Activated T-helper 9 cell treated with anti-CD3 and anti-CD28 coated beads, Interleukin-2, amount 50 U/mL, for 16 hours (primary cell): ENCODE results near the gene ATP6V0A1.
"Not testable (repeated sequence)": the region's sequence is repeated elsewhere in the genome, so short reads cannot be mapped to it uniquely, and the experiment has no call there.

Experiments
- DNase-seq: peaks from one replicate; pipeline ENCODE4 v3.0.0-alpha.2; 2020; ENCODE audit warnings: low read depth

The ATP6V0A1 gene

DNA sequence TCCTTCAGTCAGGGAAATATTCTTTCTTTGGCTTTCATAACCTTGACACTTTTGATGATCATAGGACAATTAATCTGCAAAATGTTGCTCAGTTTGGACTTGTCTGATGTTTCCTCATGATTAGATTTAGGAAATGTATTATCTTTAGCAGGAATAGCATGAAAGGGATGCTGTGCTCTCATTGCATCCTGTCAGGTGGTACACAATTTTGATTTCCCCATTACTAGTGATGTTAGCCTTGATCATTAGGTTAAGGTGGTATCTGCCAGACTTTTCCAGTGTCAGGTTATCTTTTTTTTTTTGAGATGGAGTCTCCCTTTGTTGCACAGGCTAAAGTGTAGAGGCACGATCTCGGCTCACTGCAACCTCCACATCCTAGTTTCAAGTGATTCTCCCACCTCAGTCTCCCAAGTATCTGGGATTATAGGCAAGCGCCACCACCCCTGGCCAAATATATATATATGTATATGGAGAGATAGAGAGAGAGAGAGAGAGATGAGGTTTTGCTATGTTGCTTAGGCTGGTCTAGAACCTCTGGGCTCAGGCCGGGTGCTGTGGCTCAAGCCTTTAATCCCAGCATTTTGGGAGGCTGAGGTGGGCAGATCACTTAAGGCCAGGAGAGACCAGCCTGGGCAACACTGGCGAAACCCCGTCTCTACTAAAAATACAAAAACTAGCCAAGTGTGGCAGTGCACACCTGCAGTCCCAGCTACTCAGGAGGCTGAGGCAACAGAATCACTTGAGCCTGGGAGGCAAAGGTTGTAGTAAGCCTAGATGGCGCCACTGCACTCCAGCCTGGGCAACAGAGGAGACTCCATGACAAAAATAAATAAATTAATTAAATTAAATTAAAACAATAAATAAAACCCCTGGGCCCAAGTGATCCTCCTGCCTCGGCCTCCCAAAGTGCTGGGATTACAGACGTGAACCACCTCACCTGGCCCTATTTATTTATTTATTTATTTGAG is 19.8 kb upstream of the ATP6V0A1 start:
- DNase-seq = no peak

DNA sequence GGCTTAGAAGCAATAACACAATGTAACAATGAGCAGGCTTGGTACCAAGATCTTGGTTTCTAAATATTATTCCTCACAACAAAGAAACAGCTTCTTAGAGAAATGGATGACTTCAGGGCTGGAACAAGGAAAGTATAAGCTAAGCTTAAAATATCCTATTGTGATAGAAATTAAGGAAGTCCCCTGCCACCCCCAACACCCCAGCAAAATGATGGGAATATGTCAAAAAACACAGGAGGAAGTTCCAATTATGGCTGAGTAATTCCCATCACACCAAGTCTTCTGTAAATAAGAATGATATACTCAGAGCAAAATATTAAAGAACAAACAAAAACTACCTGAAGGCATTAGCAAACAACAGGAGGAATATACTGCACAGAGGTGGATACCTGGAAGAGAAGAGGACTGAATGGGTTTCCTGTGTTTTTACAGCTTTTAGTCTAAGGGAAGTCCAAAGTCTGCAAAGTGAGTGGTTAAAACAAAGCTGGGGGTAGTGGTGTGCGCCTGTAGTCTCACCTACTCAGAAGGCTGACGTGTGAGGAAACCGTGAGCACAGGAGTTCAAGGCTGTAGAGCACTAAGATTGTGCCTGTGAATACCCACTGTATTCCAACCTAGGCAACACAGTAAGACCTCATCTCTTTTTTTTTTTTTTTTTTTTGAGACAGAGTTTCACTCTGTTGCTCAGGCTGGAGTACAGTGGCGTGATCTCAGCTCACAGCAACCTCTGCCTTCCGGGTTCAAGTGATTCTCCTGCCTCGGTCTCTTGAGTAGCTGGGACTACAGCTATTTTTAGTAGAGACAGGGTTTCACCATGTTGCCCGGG is 17.1 kb upstream of the ATP6V0A1 start:
- no peak for DNase-seq

DNA sequence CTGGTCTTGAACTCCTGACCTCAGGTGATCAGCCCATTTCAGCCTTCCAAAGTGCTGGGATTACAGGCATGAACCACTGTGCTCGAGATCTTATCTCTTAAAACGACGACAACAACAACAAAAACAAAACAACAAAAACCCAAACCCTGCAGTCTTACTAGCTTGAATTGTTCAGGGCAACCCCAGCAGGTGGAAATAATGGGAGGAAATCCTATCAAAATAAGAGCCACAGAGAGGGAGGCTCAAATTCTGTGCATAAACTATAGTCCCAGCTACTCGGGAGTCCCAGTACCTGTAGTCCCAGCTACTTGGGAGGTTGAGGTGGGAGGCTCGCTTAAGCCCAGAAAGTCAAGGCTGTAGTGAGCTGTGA is 16.5 kb upstream of the ATP6V0A1 start:
- no peak for DNase-seq

DNA sequence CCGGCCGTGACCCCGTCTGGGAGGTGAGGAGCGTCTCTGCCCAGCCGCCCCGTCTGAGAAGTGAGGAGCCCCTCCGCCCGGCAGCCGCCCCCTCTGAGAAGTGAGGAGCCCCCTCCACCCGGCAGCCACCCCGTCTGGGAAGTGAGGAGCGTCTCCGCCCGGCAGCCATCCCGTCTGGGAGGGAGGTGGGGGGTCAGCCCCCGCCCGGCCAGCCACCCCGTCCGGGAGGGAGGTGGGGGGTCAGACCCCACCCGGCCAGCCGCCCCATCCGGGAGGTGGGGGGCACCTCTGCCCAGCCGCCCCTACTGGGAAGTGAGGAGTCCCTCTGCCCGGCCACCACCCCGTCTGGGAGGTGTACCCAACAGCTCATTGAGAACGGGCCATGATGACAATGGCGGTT is 9.5 kb upstream of the ATP6V0A1 start:
- not testable (repeated sequence) for DNase-seq

DNA sequence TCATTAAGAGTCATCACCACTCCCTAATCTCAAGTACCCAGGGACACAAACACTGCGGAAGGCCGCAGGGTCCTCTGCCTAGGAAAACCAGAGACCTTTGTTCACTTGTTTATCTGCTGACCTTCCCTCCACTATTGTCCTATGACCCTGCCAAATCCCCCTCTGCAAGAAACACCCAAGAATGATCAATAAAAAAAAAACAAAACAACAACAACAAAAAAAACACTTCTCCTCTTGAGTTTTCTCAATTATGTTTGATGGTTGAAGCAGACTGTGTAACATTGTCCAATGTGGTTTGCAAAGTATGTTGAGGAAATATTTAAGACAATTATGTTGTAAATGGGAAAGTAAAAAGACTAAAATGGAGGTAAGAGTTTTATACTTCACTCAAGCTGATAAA is 8.8 kb upstream of the ATP6V0A1 start:
- DNase-seq = not testable (repeated sequence)

DNA sequence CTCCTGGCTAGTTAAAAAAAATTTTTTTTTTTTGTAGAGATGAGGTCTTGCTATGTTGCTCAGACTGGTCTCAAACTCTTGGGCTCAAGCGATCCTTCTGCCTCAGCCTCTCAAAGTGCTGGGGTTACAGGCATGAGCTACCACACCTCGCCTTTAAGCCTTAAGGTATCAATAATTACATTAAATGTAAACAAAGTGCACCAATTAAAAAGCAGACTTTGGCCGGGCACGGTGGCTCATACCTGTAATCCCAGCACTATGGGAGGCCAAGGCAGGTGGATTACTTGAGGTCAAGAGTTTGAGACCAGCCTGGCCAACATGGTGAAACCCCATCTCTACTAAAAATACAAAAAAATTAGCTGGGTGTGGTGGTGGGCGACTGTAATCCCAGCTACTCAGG is 7.4 kb upstream of the ATP6V0A1 start:
- not testable (repeated sequence) for DNase-seq

DNA sequence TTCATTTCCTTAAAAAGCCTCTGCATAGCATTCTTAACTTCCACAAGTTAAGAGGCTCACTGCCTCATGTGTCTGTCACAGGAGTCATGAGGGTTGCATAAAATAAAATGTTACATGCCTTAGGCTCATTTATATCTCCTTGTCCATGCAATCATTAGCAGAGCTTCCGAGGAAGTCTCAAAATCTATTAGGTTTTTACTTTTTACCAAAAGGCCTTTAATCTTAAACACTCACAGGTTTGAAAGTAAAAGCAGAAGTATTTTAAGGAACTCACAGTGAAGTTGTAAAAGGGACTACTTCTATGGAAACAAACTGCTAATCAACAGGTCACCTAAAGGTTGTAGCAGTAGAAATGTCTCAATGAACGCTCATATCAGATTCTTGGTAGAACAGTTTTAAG is 5.2 kb upstream of the ATP6V0A1 start:
- no peak for DNase-seq

DNA sequence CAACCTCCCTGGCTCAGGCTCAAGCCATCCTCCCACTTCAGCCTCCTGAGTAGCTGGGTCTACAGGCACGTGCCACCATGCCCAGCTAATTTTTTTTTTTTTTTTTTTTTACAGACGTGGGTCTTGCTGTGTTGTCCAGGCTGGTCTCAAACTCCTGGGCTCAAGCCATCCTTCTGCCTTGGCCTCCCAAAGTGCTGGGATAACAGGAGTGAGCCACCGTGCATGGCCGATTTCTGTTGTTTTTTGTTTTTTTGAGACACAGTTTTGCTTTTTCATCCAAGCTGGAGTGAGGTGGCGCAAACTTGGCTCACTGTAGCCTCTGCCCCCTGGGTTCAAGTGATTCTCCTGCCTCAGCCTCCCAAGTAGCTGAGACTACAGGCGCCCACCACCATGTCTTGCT is 3.7 kb upstream of the ATP6V0A1 start:
- not testable (repeated sequence) for DNase-seq

DNA sequence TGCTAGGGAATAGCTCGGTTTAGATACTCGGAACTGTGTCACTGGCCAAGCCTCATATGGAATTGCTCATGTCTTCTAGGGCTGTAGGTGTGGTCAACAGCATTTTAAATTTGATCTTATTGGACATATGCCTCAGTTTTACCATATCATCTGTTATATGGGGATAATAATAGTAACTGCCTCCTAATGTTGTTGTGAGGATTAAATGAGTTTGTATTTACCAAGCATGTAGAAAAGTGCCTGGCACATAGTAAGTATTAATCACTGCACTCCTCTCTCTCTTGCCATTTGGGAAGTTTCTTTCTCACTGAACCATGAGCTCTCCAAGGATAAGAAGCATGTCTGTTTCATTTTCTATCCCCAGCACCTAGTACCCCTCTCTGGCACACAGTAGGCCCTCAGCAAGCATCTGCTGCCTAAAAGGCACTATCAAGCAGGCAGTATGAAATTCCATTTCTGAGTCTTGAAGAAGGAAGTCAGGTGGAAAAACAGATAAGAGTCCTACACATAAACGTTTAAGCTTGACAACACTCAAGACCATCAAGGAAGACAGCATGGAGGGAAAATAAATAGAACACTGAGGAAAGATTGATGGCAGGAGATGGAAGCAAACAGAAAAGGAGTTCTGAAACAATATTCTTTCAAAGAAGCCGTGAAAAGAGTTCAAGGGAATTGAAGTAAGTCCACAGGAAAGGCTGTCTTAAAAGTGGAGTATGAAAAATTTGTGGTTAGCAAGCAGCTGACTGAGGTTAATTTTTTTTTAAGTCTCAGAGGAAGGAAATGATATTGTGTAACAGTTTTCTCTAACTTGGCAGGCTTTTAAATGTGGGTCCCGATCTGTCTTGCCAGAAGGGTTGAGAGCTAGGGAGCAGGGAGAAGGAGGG is 2.2 kb upstream of the ATP6V0A1 start:
- no peak for DNase-seq

DNA sequence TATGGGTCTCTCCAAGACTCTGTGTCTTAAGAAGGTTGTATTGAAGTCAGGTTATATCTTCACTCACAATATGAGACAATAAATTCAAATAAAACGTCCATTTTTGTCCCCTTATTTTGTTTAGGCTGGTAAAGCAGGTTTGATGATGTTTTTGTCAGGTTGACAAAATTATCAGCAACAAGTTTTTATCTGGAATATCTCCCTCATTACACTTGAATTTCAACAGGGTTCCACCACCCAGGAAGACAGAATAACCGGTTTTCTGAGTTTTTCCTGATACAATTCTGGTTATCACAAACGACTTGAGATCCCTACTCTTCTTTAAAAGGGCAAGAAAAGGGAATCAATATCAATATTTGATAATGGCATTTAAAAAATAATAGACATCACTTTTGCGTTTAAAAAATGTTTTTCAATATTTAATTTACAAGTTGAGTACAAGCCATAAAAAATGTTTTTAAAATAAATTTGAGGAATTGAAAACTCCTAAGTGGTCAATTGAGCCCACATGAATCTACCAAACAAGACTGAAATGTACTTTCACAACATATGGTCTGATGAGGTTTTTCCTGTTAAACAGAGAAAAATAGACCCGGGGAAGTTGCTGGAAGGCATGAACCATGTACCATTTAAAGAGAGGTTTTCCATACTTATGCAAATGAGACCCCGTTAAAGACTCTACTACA is 1.4 kb upstream of the ATP6V0A1 start:
- DNase-seq = no peak

DNA sequence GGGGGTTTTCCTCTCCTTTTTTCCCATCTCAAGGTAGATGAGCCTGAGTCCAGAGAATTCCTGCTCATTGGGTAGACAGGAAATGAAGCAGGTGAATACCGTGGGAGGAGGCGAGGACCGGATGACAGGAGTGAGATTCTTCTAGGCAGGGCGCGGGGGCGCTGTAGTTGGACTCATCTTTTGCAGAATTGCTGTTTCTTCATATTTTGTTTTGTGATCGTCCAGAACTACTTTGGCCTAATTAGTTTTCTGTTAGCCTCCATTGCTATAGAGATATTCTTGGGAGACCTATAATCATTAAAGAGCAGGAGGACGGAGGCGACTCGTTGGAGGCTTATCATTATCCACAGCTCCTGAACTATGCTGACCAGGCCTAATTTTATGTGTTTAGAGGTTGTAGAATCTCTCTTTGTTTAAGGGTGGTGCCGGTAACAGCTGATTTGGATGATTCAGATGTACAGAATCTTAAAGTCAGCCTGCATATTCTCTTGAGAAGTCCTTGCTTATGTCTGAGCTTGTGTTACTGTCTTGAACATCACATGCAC is 650 bp downstream of the ATP6V0A1 start:
- DNase-seq = no peak

DNA sequence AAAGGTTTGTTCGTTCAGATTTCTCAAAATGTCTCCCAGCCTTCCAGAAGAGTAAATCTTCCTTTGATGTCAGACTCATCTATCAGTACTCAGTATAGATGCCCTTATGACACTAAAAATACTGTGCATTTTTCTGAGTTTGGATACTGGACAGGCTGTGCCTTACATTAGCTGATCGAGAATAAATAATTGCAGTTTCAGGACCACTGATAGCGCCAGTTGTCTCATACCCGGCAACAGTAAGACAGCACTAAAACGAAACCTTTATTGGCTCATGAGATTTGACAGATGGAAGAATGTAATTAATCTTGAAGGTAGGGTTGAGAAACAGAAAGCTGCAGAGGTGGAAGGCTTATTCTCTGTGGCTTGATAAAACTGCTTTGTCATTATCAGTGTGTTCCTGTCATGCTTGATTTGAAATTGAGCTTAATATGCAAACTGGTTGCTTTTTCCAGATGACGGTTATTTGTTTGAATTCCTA is 1.2 kb downstream of the ATP6V0A1 start:
- no peak for DNase-seq

DNA sequence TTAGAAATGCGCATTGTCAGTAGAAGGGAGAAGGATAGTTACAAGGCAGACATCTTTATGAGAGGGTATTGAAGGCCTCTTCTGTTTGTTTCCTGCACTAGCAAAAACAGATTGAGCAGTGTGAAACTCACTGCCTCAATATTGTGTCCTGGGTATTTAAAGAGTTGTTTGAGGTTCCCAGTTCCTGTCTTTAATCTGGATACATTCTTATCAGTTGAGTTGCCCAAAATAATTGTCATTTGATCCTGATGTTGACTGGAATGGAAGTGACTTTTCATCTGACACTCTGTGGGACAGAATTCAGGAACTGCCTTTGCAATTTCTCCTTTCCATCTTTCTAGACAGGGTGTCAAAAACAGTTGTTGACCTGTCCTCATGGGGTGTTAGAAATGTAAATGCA is 1.7 kb downstream of the ATP6V0A1 start:
- DNase-seq = no peak

DNA sequence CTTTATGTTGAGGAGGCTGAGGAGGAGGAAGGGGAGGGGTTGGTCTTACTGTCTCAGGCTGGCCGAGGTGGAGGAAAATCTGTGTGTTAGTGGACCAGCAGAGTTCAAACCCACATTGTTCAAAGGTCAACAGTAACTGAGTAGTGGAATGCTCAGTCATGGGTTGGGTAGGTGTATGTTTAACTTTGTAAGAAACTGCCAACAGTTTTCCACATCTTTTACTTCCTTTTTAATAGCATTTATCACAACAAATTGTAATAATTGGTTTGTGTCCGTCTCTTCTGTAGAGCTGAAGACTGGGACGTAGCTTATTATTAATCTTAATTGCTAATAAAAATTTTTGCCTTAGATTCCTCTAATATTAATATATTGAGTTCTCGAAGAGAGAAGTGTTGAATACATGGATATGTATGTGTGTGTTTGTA is 5.3 kb downstream of the ATP6V0A1 start:
- DNase-seq = no peak

DNA sequence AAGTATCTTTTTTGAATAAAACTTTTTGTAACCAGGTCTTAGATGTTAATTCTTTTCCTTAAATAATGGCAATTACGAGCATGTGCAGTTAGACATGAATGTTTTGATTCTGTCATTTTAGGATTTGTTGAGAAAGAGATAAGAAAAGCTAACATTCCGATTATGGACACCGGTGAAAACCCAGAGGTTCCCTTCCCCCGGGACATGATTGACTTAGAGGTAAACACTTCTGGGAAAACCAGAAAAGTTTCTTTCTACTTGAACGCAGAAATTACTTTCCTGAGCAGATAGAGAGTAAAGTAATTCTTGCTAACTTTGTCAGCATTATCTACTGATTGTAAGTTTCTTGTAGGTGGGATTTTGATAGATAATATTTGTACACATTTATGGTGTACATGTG is 9.2 kb downstream of the ATP6V0A1 start:
- DNase-seq = no peak

DNA sequence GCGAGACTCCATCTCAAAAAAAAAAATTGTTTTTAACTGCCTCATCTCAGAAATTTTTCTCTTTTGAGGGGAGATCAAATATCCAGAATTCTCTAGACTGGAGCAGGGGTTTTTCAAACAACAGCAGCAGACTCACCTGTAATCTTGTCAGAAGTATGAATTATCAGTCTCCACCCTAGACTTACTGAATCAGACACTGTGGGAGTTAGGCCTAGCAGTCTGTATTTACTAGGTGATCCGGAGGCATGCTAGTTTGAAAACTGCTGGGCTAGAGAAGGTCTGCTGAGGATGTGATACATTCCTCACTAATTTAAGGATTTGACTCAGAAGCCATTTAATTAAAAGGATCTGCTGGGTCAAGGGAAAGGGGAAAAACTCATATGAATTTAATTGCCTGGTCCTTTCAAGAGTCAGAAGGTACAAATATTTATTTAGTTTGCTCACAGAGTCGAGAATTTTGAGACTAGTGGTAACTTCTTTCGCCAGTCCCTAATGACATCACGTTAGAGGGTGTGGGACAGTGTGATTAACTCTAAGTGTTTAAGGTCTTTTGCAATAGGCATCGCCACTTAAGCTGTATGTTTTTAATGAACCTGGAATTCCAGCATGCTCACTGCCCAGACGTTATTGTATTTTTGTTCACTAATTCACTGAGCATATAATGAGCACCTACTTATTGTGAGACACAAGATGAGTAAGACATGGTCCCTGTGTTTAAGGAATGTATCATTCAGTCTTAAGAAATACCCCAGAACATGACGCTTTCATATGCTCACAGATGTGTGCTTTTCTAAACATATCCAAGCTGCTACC is 14.2 kb downstream of the ATP6V0A1 start:
- DNase-seq = no peak

DNA sequence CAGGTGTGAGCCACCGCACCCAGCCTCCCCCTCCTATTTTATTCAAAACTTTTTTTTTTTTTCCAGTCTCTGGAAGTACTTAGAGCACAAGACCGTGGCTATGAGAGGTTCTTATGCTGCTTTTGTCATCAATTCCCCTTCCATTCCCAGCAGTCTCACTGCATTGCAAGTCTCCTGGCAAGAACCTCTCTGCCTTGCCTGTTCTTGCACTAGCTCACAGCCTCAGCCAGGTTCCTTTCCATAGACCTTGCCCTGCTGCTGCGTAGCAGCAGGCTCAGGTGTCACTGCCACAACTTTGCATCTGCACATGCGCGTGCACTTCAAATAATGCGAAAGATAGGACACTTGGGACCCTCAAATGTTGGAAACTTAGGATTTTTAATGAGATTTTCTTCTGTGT is 15.6 kb downstream of the ATP6V0A1 start:
- no peak for DNase-seq

DNA sequence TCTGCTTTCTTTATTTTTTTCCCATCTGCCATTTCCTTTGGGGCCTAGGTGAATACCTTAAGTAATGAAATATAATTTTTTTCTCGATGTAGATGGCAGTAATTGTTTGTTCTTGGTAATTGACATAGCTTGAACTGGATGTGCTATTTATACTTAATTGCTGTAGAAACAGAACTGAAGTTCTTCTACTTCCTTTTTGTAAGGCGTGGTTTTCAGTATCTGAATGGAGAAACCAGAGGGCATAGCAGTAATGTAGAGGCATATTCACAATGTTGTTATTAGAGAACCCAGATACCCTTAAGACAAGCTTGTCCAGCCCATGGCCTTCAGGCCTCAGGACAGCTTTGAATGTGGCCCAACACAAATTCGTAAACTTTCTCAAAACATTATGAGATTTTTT is 16.4 kb downstream of the ATP6V0A1 start:
- DNase-seq = no peak

DNA sequence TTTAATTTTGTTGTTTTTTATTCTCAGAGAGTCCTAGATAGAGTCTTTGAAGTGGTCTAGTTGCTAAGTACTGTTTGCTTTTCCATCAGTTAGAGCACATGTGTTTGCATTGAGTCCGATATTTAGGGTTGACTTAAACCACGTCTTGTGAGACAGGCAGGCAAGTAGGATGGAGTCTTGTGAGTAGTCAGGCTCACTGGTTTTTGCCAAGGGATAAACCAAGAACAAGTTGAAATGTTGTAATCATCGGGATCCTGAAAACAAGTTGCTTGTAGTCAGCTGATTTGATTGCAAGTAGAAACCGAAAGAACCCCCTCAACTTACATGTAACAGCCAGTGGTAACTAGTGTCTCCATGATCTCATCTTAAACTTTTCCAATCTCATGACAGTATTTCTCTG is 17.2 kb downstream of the ATP6V0A1 start:
- no peak for DNase-seq

DNA sequence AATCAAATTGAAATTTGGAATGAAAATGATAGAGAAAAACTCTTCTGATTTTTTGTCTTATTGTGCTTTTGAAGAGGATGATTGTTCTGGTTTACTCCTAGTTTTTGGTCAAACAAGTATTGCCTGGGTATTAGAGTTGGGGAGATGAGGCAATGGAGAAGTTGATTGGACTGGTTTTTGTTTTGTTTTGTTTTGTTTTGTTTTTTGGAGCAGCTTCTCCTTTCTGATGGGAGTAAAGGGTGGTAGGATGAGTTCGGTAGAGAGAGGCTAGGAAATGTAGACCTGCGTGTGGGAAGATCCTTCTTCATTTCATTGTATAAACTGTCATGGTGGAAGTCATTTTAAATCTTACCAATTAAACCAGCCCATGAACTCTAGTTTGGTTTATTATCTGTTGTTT is 17.7 kb downstream of the ATP6V0A1 start:
- DNase-seq = no peak
